SK-N-DZ (cell line): Measurements from ENCODE around the gene TBC1D9B.
A peak's percentile ranks its signal among the peaks of the same experiment; 100 is the strongest.

ENCODE experiments used
- DNase-seq: peaks from one replicate; pipeline ENCODE4 v3.0.0-alpha.2; 2015; ENCODE audit warnings: low spot score

The TBC1D9B gene

DNA sequence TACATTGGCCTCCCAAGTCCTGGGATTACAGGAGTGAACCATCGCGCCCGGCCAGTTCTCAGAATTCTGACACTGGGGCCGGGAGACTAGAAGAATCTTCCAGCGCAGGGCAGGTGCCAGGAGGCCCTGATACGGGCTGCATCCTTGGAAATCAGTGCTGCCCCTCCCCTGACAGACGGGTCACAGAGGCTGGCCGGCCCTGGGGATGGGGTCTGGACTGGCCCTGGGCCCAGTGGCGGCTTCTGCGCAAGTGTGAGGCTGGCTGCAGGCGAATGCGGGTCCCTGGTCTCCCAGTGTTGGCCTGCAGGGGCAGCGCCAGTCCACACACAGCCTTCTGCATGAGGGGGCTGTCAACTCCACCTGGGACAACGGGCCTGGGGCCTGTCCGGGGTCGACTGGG is 831 bp upstream of the TBC1D9B start:
- peak; percentile 73 for DNase-seq

DNA sequence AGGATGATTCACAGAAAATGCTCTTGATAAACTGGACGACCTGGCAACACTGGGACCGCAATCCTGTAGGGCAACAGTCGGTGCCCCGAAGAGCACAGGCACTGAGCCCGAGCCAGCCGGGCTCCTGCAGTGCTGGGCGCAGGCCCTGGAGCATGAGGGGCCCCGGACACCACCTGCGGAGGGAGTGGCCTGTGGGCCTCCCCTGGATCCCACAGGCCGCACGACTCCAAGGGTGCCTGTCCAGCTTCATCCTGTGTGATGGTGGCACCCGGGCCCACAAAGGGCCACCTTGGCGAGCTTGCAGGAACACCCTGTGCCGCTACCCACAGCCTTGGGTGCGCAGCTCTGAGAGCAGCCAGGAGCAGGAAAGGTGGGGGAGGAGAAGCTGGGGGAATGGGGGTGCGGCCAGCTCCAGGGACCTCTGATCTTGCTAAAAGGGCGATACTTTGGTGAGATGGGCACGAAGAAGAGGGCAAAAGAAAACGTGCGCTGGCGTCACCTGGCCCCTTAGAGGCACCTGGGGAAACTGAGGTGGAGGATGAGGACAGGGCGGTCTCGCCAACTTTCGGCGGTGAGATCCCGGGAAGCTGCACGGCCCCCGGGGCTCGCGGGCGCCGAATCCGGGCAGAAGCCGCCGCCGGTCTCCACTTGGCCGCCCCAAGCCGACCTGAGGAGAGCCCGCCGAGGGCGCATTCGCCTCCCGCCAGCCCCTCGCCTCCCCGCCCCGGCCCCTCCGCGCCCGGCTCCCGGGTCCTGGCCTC is 722 bp downstream of the TBC1D9B start:
- DNase-seq: peak; percentile 21

DNA sequence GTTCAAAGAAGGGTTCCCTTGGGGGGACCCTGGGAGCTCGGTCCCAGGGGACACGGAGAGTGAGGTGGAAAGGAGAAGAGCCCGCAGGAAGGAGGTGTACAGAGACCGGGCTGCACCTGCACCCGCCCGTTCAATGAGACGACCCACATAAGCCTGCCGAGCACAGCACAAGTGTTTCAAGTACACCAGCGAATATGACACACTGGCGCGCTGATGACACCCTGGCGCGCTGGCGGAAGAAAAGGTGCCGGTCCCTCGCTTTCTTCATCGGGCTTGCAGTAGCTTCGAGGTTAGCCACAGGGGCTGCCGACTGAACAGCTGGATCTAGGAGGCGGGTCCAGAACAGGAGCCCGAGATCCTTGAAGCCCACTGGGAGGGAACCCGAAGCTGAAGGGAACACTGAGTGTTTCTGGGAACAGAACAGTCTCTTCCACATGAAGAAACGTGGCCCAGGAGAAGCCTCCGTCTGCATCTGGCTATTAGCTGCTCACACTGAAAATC is 1.4 kb downstream of the TBC1D9B start:
- DNase-seq: no peak

DNA sequence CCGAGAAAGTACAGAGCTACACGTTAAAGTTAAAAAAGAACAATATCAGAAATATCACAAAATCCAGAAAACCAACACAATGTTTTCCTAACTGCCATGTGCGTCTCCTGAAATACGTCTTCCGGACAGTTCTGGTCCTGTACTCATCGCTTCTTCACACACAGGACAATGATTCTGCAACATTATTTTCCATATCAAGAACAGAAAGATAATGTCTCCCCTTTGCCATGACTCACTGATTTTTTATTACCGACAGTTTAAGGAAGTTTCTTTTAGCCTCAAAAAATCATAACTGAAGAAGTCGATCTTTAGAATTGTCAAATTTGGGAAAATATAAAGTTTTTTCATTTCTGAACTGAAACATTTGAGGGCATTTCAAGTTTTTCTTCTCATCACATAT is 2.5 kb downstream of the TBC1D9B start:
- DNase-seq: no peak

DNA sequence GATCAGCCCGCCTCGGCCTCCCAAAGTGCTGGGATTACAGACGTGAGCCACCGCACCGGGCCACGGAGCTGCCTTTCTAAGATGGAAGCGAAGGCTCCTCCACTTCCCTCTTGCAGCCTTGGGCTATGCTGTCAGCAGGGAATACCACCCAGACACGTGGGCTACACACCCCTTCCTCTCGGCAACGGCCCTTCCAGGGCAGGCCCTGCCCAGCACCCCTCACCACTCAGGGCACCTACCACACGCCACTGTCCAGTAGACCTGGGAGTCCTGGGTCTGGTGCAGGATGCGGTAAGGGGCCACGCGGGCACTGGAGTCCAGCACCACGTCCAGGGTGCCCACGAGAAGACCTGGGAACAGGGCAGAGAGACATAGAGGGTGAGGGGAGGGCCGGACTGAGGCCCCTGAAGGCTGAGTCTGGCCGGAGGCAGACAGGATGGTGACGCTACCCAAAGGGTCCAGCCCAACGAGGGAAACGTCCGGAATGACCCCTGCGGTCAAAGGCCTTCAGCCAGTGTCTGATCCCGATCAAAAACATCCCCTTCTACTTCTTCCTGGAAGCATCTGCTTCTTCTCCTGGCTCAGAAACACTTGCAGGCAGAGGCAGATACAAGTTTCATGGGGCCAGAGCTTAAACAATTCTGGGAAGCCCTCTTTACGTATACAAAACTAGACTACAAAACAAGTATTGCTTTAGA is 3.1 kb downstream of the TBC1D9B start:
- DNase-seq: no peak

DNA sequence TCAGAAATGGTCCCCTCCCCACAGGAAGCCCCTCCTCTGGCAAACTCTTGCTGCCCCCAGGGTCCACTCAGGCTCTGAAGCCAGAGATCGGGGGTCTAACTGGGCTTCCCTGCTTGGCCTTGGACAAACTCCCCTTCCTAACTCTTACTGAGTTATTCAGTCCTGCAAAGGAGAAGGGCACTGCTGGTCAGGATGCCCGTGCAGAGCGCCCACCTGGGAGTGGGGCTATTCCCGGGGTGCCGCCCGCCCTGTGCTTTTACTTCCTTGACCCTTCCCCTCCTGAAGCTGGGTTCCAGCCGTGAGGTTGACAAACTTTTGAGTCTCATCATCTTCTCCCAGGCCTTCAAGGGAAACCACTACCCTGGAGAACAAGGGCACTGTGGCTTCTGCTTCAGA is 4.9 kb downstream of the TBC1D9B start:
- DNase-seq: no peak

DNA sequence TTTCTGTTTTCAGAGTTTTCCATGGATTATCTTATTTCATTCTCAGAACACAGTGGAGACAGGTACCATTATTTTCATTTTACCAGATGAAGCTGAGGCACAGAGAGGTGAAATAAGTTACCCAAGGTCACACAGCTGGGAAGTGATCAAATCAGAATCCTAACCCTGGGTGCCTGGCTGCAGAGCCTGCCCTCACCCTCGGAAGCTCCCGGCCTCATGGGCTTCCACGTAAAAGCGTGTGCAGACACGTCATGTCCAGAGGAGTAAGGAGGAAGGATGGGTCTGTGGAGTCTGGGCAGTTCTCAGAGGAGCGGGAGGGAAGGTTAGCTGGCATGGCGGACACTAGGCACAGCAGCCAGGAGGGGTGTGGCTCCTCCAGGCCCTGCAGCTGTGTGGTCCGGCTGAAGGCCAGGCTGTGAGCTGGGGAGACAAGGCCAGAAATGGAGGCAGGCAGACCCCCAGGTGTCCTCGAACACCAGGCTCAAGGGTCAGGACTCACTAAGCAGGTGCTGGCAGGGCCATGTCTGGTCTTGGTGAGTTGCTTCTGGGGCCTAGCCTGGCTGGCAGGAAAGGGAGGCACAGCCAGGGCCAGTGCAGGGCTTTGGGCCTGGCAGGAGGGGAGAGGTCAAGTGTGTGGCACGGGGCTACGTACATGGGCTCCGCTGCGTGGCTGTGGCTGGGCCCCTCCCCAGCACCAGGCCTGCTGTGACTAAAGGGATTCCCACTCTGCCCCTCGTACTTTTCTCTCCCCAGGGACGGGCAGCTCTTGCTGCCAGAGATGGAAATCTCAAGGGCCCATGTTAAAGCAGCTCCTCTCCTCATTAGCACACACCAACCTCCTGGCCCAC is 5.6 kb downstream of the TBC1D9B start:
- DNase-seq: no peak

DNA sequence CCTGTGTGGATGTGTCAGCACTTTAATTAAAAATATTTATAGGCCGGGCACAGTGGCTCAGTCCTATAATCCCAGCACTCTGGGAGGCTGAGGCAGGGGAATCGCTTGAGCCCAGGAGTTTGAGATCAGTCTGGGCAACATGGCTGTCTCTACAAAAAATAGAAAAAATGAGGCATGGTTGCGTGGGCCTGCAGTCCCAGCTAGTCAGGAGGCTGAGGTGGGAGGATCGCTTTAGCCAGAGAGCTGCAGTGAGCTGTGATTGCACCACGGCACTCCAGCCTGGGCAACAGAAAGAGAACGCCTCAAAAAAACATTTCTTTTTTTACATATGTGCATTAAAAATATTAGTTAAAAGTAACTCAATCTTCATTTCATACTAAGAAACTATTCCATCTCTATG is 6.2 kb downstream of the TBC1D9B start:
- DNase-seq: no peak

DNA sequence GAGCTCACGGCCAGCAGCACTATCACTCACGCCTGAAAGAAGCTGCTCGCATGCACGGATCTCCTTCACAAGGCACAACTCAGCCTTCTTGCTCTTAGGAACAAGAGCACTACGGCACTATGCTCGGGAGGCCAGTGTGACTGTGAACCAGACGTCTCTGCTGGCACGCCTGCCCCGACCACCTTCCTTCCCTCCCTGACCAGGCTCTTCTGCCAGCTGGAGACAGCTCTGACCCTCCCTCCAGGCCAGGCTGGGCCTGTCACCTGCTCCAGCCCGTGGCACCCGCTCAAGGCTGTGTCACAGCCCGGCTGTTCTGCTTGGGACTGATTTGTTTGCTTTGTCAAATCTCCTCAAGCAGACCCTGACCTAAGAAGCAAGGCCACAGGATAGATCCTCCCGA is 7.0 kb downstream of the TBC1D9B start:
- DNase-seq: no peak

DNA sequence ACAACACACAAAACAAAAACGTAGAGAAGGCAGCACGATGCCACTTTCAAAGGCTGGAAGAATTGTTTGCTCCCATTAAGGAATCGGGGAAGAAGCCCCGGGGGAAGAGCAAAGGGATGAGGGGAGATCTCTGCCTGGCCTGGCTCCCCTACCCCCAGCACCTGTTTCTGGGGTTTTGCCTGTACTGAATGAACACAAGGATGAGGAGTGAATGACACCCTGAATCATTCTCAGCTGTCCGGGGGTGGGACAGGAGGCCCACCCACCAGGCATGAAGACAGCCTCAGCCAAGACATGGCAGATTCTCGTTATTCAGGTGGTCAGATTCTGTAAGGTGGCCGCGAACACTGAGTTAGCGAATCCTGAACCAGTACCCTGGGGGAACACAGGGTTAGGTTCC is 7.5 kb downstream of the TBC1D9B start:
- DNase-seq: no peak

DNA sequence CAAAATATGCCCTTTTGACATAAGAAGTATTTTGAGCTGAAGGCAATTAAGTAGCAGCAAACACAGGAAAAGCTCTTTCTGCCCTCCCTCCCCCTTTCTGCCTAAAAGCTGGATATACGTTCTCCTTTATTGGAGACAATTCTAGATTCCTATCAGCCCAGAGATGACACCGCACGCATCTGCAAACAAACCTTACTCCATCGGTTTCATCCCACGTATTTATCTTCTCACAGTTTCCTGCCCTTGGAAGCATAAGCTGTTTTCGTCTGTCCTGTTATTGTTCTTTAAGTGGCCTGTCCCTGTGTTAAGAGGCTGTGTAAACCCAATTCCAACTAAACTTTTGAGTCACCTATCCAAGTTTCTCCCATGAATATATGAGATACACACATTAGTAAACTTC is 11.8 kb downstream of the TBC1D9B start:
- no peak for DNase-seq

DNA sequence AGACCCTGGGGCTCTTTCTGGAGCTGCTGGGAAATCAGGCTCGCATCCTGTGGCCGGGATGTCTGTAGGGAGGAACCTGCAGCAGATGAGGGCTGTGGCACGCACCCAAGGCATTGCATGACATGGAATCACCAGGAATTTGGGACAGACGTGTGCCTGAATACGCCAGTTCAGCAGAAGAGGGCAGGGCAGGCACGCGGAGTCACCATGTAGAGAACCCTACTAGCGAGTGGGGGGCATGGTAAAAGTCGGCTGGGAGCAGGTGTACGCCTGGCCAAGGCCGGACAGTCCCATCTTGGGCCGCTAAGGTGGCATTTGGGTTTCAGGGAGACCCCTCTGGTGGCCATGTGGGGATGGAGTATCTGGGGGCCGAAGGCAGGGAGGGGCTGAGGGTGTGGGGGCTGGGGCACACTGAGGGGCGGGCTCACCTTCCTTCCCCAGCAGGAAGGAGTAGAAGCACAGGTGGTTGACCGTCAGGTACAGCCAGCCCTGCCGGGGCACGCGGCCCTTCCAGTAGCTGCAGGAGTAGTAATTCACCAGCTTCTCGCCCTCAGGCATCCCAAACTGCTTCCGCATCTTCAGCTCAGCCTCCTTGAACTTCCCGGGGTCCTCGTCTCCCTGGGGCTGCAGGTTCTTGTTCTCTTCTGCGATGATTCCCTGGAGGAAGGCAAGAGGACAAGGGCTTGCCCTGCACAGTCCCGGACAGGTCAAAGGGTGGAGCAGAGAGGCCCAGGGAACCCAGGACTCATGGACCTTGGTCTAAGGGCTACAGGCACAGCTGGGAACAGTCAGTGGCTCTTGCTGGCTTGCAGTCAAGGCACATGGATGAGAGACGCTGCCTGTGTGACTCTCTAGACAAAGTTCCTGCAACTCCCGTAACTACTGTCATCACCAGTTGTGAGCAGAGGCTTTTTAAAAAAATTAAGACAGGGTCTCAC is 13.5 kb downstream of the TBC1D9B start:
- no peak for DNase-seq

DNA sequence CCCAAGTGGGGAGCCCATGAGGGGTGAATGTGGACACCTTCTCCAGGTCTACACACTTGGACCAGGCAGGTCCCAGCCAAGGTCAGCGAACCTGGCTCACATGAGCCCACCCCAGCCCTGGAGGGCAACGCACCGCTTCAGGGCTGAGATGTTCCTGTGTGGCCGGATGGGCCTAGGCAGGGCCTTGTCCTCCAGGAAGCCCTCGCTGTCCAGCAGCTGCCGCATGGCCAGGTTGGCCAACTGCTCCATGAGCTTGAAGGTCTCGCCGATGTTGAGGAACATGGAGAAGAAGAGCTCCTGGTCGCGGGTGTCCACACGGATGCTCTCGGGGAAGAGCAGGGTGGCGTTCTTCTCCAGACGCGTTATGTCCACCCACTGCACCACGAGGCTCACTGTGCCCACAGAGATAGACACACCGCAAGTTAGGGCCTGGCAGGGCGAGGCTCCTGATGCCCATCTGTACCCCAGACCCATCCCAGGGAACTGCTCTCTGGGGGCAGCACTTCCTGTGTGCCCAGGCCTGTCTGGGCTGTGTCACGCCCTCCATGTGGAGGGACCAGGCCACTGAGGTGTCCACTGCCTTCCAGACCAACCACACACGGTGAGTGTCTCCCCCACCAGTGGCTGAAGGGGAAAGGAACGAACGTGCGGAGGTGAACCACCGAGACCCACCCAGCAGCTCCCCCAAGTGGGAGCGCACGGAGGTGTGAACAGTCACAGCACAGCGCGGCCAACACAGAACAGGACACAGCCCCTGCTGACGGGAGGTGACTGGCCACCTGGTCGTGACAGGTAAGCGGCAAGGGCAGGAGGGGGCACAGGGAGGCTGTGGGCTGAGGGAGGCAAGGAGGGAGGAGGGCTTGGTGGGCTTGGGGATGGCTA is 14.4 kb downstream of the TBC1D9B start:
- DNase-seq: no peak

DNA sequence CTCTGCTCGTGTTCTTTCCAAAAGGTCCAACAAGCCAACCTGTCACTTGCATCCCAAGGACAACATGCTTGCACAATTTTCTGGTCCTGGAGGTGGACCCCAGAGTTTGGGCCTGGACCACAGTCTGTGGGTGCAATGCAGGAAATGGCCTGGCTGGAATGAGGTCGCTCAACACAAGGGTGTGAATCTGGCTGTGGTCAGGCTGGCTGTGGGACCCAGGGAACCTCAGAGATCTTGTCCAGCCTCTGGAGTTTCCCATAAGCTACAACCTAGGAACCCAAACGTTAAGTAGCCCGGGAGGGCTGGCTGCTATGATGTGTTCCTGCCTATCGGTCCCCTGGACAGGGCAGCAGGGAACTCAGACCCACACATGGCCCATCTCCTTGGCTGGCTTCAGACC is 15.4 kb downstream of the TBC1D9B start:
- DNase-seq: no peak

DNA sequence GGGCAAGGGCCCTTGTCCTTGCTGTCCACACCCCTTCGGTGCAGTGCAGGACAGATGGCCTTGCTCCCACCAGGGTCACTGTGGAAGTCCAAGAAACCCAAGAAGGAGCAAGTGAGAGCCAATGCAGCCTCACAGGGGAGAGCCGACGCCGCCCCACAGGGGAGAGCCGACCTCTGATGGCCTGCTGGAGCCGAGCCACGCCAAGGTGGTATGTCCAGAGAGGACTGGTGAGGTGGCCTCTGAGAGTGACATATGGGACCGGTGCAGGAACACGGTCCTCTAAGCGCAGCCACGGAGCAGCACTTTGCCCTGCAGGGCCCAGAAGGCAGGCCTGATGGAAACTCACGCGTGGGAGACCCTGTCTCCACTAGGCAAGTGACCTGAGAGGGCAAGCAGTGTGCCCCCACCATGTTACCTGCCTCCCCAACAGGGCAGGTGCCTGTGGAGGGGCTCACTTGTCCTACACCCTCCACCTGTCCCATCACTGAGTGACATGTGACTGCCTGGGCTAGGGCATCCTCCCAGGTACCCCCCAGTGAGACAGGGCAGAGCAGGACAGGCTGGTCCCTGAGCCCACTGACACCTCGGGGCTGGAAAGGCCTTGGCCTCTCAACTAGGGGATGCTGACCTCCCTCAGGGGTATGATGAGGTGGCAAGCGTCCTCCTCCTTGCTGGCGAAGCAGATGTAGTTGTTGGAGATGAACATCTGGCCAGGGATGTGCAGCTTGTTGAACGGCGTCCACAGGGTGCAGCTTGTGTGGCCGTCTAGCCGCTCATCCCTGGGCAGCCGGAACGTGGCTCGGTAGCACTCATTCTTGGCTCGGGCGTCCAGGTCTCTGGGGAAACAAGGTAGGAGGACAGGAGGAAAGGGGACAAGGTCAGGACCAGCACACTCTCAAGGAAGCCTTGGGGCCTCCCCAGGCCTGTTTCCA is 16.7 kb downstream of the TBC1D9B start:
- no peak for DNase-seq

DNA sequence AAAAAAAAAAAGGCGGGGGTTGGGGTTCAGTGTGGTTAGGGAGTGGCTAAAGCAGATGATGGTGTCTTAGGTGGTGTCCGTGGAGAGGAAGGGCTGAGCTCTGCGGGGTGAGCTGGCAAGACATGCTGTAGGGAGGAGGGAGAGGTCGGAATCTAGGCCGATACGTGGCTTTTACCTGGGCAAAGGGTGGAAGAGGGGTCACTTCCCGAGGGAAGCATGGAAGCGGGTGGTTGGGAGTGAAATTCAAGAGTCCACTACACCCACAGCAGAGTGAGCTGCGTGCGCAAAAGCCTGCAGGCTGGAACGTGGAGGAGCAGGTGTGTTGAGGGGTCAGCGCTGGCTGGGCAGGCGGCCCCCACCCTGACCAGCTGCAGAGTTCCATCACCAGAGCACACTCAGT is 17.8 kb downstream of the TBC1D9B start:
- no peak for DNase-seq

DNA sequence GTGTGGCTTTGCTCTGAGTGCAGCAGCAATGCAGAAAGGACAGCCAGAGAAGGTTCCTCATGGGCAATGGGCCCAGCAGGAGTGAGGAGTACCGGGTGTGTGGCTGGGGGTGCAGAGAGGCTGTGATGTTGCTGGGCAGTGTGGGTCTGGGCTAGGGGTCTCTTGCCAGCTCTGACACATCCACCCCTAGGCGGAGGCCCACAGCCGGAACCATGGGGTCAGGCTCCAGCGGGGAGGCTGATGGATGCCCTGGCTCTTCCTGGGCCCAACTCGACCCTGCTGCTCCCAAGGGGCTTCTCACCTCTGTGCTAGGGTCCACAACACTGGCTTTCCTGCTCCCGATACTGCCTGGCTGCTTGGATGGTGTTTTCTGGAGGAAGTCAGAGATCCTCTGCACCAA is 19.9 kb downstream of the TBC1D9B start:
- no peak for DNase-seq

DNA sequence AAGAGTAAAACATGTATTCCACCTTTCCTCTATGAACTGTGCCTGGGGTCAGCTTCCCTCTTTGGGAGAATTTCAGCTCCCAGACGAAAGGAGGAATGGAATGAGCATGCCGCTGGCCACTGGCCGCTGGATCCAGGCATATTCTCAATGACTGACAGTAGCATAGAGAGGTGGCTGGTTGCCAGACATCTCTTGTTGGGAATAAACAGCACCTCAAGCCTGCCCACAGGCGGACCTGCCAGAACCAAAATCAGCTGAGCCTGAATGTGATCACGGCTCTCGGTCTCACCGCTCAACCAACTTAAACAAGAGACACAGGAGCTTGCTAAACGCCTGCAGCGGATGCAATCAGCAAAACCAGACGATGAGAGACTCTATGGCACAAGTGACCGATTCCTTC is 20.6 kb downstream of the TBC1D9B start:
- DNase-seq: no peak
